Measurements from ENCODE around the gene LMBR1. TPM values are rescaled to one million over a fixed set of nuclear protein-coding genes. Genes with fewer than 3 reads are reported as not detected.
A peak's percentile ranks its signal among the peaks of the same experiment; 100 is the strongest.

LMBR1 gene
- total and polyA plus RNA-seq, 2 of the 13 experiments (the other 11 are each of a cell fraction or from before 2014, with no cell fraction given): 20.9 to 39.6 TPM

DNA sequence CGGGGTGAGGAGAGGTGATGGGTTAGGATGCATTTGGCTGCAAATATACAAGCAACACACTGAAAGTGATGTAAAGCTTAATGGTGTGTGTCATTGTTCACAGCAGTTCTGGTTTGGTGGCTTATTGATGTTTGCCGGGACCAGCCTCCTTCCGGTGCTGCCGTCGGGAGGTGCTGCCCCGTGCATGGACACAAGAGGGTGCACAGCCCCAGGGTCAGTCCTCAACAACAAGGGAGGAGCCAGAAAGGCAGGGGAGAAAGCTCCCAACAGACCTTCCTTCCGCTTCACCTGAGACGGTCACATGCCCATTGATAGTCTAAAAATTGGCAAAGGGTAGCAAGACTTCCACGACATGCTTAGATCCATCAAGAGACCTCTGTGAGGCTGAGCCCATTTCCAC is 242.9 kb downstream of the LMBR1 start (continued):
- TF ChIP-seq, protein P1, sequence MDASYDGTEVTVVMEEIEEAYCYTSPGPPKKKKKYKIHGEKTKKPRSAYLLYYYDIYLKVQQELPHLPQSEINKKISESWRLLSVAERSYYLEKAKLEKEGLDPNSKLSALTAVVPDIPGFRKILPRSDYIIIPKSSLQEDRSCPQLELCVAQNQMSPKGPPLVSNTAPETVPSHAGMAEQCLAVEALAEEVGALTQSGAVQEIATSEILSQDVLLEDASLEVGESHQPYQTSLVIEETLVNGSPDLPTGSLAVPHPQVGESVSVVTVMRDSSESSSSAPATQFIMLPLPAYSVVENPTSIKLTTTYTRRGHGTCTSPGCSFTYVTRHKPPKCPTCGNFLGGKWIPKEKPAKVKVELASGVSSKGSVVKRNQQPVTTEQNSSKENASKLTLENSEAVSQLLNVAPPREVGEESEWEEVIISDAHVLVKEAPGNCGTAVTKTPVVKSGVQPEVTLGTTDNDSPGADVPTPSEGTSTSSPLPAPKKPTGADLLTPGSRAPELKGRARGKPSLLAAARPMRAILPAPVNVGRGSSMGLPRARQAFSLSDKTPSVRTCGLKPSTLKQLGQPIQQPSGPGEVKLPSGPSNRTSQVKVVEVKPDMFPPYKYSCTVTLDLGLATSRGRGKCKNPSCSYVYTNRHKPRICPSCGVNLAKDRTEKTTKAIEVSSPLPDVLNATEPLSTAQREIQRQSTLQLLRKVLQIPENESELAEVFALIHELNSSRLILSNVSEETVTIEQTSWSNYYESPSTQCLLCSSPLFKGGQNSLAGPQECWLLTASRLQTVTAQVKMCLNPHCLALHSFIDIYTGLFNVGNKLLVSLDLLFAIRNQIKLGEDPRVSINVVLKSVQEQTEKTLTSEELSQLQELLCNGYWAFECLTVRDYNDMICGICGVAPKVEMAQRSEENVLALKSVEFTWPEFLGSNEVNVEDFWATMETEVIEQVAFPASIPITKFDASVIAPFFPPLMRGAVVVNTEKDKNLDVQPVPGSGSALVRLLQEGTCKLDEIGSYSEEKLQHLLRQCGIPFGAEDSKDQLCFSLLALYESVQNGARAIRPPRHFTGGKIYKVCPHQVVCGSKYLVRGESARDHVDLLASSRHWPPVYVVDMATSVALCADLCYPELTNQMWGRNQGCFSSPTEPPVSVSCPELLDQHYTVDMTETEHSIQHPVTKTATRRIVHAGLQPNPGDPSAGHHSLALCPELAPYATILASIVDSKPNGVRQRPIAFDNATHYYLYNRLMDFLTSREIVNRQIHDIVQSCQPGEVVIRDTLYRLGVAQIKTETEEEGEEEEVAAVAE (CRISPR knock-in tag; IDR thresholded peaks at IDR 0.05; ENCODE audit: borderline replicate concordance): no peak
- TF ChIP-seq TEAD3 (CRISPR knock-in tag; optimal IDR thresholded peaks at IDR 0.05; ENCODE audit: borderline replicate concordance) (peak; percentile 32), ZNF564 (CRISPR knock-in tag; IDR thresholded peaks at IDR 0.05) (no peak), TP53 (CRISPR knock-in tag; conservative IDR thresholded peaks at IDR 0.05) (no peak), ZNF614 (CRISPR knock-in tag; IDR thresholded peaks at IDR 0.05; ENCODE audit: borderline replicate concordance) (no peak), ZNF619 (CRISPR knock-in tag; IDR thresholded peaks at IDR 0.05) (no peak), EZH2 (conservative IDR thresholded peaks at IDR 0.05; ENCODE audit: low read depth, low read length) (no peak), EEA1 (CRISPR knock-in tag; IDR thresholded peaks at IDR 0.05; ENCODE audit: borderline replicate concordance) (no peak), GABPB1 (CRISPR knock-in tag; IDR thresholded peaks at IDR 0.05) (peak; percentile 52), GTF2F1 (IDR thresholded peaks at IDR 0.05; ENCODE audit: low read length) (no peak), ZNF891 (CRISPR knock-in tag; IDR thresholded peaks at IDR 0.05) (no peak), RELA (CRISPR knock-in tag; IDR thresholded peaks at IDR 0.05) (no peak), ZNF879 (CRISPR knock-in tag; IDR thresholded peaks at IDR 0.05) (no peak), ZNF230 (CRISPR knock-in tag; IDR thresholded peaks at IDR 0.05) (no peak), TEAD2 (CRISPR knock-in tag; IDR thresholded peaks at IDR 0.05) (no peak), MTF1 (CRISPR knock-in tag; IDR thresholded peaks at IDR 0.05) (no peak), MAFK (conservative IDR thresholded peaks at IDR 0.05 in 1 of 2, IDR thresholded peaks at IDR 0.05 in 1 of 2; ENCODE audit: low read length in 2 of 2) (no peak), ZNF253 (CRISPR knock-in tag; IDR thresholded peaks at IDR 0.05; ENCODE audit: borderline replicate concordance) (no peak), BHLHE40 (IDR thresholded peaks at IDR 0.05; ENCODE audit: low read length) (no peak)
- TF ChIP-seq, protein P2, sequence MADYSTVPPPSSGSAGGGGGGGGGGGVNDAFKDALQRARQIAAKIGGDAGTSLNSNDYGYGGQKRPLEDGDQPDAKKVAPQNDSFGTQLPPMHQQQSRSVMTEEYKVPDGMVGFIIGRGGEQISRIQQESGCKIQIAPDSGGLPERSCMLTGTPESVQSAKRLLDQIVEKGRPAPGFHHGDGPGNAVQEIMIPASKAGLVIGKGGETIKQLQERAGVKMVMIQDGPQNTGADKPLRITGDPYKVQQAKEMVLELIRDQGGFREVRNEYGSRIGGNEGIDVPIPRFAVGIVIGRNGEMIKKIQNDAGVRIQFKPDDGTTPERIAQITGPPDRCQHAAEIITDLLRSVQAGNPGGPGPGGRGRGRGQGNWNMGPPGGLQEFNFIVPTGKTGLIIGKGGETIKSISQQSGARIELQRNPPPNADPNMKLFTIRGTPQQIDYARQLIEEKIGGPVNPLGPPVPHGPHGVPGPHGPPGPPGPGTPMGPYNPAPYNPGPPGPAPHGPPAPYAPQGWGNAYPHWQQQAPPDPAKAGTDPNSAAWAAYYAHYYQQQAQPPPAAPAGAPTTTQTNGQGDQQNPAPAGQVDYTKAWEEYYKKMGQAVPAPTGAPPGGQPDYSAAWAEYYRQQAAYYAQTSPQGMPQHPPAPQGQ (CRISPR knock-in tag; IDR thresholded peaks at IDR 0.05; ENCODE audit: borderline replicate concordance): no peak
- TF ChIP-seq, protein P3, sequence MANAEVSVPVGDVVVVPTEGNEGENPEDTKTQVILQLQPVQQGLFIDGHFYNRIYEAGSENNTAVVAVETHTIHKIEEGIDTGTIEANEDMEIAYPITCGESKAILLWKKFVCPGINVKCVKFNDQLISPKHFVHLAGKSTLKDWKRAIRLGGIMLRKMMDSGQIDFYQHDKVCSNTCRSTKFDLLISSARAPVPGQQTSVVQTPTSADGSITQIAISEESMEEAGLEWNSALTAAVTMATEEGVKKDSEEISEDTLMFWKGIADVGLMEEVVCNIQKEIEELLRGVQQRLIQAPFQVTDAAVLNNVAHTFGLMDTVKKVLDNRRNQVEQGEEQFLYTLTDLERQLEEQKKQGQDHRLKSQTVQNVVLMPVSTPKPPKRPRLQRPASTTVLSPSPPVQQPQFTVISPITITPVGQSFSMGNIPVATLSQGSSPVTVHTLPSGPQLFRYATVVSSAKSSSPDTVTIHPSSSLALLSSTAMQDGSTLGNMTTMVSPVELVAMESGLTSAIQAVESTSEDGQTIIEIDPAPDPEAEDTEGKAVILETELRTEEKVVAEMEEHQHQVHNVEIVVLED (CRISPR knock-in tag; IDR thresholded peaks at IDR 0.05; ENCODE audit: borderline replicate concordance): no peak
- TF ChIP-seq, protein P4, sequence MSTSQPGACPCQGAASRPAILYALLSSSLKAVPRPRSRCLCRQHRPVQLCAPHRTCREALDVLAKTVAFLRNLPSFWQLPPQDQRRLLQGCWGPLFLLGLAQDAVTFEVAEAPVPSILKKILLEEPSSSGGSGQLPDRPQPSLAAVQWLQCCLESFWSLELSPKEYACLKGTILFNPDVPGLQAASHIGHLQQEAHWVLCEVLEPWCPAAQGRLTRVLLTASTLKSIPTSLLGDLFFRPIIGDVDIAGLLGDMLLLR (CRISPR knock-in tag; IDR thresholded peaks at IDR 0.05): no peak
- TF ChIP-seq, protein P5, sequence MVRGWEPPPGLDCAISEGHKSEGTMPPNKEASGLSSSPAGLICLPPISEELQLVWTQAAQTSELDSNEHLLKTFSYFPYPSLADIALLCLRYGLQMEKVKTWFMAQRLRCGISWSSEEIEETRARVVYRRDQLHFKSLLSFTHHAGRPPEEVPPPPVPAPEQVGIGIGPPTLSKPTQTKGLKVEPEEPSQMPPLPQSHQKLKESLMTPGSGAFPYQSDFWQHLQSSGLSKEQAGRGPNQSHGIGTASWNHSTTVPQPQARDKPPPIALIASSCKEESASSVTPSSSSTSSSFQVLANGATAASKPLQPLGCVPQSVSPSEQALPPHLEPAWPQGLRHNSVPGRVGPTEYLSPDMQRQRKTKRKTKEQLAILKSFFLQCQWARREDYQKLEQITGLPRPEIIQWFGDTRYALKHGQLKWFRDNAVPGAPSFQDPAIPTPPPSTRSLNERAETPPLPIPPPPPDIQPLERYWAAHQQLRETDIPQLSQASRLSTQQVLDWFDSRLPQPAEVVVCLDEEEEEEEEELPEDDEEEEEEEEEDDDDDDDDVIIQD (CRISPR knock-in tag; IDR thresholded peaks at IDR 0.05; ENCODE audit: low read depth): no peak

All from HepG2 (cell line).